Measurements from ENCODE around the gene ARHGEF1.
"Not testable (repeated sequence)": the region's sequence is repeated elsewhere in the genome, so short reads cannot be mapped to it uniquely, and the experiment has no call there.

Gene ARHGEF1

DNA sequence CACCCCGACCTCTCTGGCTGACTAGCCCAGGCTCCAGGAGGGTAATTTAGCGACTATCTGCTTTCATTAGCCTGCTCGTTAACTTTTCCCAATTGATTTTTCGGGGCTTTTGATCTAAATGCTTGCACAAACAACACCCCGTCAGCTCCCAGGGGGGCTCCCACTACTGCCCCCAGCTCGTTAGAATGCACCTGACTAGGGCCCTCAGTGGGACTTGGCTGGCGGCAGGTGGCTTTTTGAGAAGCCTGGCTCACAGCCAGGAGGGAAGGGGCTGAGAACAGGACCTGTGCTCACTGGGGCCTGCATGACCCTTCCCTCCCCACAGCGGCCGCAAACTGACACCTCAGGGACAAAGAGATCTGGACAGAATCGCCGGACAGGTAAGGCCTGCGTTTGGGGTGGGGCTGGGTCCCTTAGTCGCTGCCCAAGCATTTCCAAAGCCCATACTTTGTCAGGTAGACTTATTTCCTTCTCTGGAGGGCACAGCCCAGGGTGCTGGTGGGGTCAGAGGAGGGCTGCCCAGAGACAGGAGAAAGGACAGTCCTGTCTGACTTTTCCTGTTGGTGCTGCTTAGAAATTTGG is 13.5 kb upstream of the ARHGEF1 start:
- TF ChIP-seq, protein P1, sequence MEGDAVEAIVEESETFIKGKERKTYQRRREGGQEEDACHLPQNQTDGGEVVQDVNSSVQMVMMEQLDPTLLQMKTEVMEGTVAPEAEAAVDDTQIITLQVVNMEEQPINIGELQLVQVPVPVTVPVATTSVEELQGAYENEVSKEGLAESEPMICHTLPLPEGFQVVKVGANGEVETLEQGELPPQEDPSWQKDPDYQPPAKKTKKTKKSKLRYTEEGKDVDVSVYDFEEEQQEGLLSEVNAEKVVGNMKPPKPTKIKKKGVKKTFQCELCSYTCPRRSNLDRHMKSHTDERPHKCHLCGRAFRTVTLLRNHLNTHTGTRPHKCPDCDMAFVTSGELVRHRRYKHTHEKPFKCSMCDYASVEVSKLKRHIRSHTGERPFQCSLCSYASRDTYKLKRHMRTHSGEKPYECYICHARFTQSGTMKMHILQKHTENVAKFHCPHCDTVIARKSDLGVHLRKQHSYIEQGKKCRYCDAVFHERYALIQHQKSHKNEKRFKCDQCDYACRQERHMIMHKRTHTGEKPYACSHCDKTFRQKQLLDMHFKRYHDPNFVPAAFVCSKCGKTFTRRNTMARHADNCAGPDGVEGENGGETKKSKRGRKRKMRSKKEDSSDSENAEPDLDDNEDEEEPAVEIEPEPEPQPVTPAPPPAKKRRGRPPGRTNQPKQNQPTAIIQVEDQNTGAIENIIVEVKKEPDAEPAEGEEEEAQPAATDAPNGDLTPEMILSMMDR (IDR thresholded peaks at IDR 0.05) = no peak
- no peak for TF ChIP-seq ZFX (IDR thresholded peaks at IDR 0.05; ENCODE audit: borderline replicate concordance)

DNA sequence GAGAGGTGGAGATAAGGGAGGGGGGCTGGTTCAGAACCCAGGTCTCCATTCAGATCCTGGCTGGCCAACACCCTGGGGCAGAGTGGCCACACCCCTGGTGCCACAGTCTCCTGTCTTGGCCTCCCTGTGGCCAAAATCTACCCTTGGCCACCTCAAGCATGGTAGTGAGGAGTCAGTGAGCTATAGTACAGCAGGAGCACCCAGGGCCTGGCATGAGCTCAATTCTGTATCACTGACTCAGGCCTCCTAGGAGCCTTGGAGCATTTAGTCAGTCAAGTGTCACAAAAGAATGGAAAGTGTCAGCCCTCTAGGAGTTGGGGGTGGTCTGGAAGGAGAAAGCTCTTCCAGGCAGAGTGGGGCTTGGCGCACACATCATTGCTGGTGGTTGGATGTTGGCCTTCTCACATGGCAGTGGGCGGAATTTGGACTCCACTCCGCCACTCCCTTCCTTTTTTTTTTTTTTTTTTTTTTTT is 12.5 kb upstream of the ARHGEF1 start:
- TF ChIP-seq ZFX (IDR thresholded peaks at IDR 0.05; ENCODE audit: borderline replicate concordance) = no peak
- H3K27ac ChIP-seq = no peak overlapping the region

More for the DNA sequence above, 13.5 kb upstream of the ARHGEF1 start:
- no peak overlapping the region; the same call in 1 of the 2 replicates for H3K27ac ChIP-seq

DNA sequence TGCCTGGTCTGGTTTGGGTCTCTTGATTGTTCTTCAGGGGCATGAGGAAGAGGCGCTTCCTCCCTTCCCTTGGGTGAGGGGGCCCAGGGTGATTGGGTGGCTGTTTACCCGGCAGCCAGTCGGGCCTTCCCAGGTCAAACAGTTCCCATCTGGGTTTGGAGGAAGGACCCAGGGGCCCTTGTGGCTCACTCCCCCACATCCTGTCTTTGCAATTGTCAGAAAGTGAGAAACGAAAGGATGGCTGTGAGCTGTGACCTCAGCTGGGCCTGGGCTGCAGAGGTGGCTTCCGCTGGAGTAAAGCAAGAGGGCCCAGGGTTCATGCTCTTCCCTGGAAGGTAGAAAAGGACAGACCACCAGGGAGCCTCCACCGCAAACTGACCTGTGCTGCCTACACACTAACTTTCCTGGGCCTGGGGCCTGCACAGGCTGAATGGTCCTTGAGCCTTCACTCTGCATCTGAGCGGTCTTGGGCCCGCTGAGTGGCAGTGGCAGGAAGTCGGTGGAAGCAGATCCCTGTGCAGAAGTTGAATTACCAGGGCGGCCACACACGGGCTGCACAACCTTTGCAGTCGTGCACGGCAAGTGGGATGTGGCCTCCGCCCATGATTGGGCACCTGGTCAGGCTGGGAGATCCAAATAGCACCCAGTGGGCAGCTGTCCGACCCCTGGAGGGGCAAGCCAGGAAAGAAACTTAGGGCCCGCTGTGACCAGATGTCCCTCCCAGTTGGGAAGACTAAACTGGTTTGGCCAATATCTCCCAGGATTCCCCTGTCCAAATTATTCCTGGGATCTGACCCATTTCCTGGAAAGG is 11.2 kb upstream of the ARHGEF1 start:
- peak overlapping the region; percentile 49 for H3K27ac ChIP-seq

DNA sequence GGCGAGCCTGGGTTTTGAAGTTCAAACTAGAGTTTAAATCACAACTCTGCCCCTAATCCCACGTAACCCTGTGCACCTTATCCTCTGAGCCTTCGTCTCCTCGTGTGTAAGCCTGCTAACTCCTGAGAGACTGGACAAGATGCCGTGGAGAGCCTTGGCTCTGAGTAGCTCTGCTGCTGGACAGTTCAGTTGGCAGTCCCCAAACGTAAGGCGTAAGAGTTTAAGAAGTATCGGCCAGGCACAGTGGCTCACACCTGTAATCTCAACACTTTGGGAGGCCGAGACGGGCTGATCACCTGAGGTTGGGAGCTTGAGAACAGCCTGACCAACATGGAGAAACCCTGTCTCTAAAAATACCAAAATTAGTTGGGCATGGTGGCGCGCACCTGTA is 10.6 kb upstream of the ARHGEF1 start:
- H3K27ac ChIP-seq = peak overlapping the region; percentile 49
- TF ChIP-seq, protein P1 (IDR thresholded peaks at IDR 0.05) = no peak
- no peak for TF ChIP-seq ZFX (IDR thresholded peaks at IDR 0.05; ENCODE audit: borderline replicate concordance)

More for the DNA sequence above, 11.2 kb upstream of the ARHGEF1 start:
- no peak for TF ChIP-seq ZFX (IDR thresholded peaks at IDR 0.05; ENCODE audit: borderline replicate concordance)
- TF ChIP-seq, protein P1 (IDR thresholded peaks at IDR 0.05) = no peak

DNA sequence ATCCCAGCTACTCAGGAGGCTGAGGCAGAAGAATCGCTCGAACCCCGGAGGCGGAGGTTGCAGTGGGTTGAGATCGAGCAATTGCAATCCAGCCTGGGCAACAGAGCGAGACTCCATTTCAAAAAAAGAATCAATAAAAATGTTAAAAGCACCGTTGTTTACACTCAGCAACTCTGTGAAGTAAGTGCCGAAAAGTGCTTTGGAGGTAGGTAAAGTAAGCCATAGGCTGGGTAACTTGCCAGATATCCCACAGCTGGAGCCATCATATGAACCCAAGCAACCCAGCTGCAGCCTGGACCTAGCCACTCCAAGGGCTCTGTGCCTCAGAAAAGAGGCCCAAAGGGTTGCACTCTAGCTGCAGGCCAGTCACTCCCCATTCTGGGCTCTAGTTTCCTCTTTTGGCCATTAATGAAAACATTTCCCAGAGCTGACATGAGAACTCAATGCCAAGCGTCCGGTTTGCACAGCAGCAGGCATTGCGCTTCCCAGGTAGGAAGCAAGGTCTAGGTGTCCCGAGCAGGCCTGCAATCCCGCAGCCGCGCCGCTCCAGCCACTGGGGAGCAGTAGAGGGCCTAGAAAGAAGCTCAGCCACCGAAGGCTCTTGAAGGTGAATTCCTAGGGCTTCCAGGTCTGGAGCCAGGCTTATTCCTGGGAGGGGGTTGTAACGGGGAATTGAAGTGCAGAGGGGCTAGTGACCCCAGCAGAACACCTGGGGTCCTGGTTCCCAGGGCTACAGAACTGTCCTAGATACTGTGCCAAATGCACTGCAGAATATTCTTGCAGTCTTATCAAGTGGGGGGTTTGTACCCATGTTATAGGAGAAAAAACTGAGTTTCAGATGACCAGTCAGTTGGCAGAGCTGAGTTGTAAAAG is 10.0 kb upstream of the ARHGEF1 start:
- TF ChIP-seq ZFX (IDR thresholded peaks at IDR 0.05; ENCODE audit: borderline replicate concordance) = no peak
- TF ChIP-seq, protein P1 (IDR thresholded peaks at IDR 0.05) = peak; percentile 88

DNA sequence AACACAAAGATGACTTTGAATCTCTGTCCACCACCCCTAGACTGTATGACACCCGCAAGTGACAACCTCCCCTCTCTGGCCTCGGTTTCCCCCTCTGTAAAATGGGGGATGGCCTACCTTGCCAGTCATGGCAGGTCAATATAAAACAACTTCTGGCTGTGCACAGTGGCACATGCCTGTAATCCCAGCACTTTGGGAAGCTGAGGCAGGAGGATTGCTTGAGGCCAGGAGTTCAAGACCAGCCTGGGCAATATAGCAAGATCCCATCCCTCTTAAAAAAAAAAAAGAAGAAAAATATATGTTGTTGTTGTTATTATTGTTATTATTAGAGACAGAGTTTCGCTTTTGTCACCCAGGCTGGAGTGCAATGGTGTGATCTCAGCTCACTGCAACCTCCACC is 7.0 kb upstream of the ARHGEF1 start:
- H3K27ac ChIP-seq = not testable (repeated sequence)

More for the DNA sequence above, 10.0 kb upstream of the ARHGEF1 start:
- H3K27ac ChIP-seq = peak overlapping the region; percentile 49

DNA sequence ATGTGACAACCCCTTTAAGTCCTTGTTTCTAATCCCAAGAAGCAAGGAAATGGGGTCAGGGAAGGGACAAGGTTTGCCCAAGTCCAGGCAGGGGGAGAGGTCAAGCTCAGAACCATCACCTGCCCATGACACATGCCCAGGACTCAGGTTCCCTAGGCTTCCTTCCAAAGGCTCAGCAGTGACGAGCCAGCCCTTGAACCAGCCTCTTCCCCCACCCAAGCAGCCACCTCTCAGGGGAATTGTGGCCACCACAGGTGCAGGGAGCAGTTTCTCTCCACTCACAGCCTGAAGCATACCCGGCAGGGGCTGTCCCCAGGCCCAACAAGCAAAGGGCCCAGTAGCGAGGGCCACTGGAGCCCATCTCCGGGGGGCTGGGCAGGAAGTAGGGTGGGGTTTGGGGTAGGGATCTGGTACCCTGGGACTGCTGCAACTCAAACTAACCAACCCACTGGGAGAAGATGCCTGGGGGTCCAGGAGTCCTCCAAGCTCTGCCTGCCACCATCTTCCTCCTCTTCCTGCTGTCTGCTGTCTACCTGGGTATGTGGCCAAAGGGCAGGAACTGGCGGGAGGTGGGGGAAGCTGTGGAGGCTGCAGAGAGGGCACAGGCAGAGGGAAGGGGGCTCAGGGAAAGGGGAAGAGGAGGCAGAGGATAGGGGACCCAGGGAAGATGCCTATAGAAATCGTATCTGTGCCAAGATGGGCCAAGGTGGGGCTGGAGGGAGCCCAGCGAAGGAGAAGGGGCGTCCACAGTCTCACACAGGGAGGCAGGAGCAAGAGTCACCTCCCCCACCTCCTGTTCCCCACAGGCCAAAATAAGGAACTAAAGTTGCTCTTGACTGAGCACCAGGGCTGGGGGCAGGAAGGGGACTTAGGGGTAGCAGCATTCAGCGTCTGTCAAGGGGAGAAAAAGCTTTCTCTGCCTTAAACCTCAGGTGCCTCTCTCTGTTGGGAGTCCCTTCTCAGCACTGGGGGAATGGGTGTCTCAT is 5.8 kb upstream of the ARHGEF1 start, which contains the start of gene CD79A:
TSS of gene CD79A (plus strand) at position 433 of the 986 bp plus-strand sequence. CDS start at position 459, 26 bp downstream.
- TF ChIP-seq, protein P1 (IDR thresholded peaks at IDR 0.05) = no peak
- TF ChIP-seq ZFX (IDR thresholded peaks at IDR 0.05; ENCODE audit: borderline replicate concordance) = no peak
- H3K27ac ChIP-seq = no peak within 1 kb of the TSS
